Stomach (tissue), 9 donors: ENCODE results near the gene SMPD2. TPM values are rescaled to one million over a fixed set of nuclear protein-coding genes. Genes with fewer than 3 reads are reported as not detected.

Experiments used
- DNase-seq, 2 donors: peaks; one replicate each; pipeline versions ENCODE4 v3.0.0 to v3.0.0-alpha.2; 2013 to 2019
- H3K27ac ChIP-seq, 5 donors: fragments of 200-600 bp in 4 of 5; sonication (generic) in 4 of 5; one replicate each; pipeline ENCODE4 v1.5.1; 2013 to 2019; ENCODE audit warnings: mild to moderate bottlenecking in 1 of 5, moderate library complexity in 1 of 5
- H3K27me3 ChIP-seq, 3 donors: fragments of 200-600 bp; sonication (generic); one replicate each; pipeline ENCODE4 v1.5.1; 2017 to 2019; ENCODE audit warnings: mixed run types in 1 of 3
- H3K36me3 ChIP-seq, 4 donors: fragments of 200-600 bp; sonication (generic); 1 replicate in 3 of 4; 2 replicates in 1 of 4; pipeline ENCODE4 v1.5.1; 2016 to 2019
- H3K4me1 ChIP-seq, 4 donors: fragments of 200-600 bp; sonication (generic); one replicate each; pipeline ENCODE4 v1.5.1; 2016 to 2019
- H3K4me3 ChIP-seq, 4 donors: fragments of 200-600 bp; sonication (generic) in 3 of 4; one replicate each; pipeline ENCODE4 v1.5.1; 2016 to 2019; ENCODE audit warnings: mild to moderate bottlenecking in 1 of 4
- H3K9me3 ChIP-seq, 4 donors: fragments of 200-600 bp; sonication (generic); one replicate each; pipeline ENCODE4 v1.5.1; 2016 to 2019
- CTCF ChIP-seq, 7 experiments: fragments of 450-650 bp in 4 of 7; fragments of 200-600 bp in 3 of 7; sonication (generic) in 3 of 7; IDR thresholded peaks; one replicate each; pipeline ENCODE4 v1.5.1; 2016 to 2019; ENCODE audit warnings: antibody characterized with exemption in 7 of 7, control low read depth in 2 of 7, mild to moderate bottlenecking in 1 of 7
- EP300 ChIP-seq: sonication (generic); formaldehyde crosslinking; IDR thresholded peaks from one replicate; pipeline ENCODE4 v1.6.1; 2017; ENCODE audit warnings: antibody characterized with exemption
- POLR2A ChIP-seq, 4 donors: fragments of 450-650 bp; IDR thresholded peaks; one replicate each; pipeline ENCODE4 v1.6.1; 2016; ENCODE audit warnings: antibody characterized with exemption in 4 of 4, control low read depth in 2 of 4, mild to moderate bottlenecking in 1 of 4, moderate library complexity in 1 of 4
- POLR2AphosphoS5 ChIP-seq, 3 donors: sonication (generic); formaldehyde crosslinking; IDR thresholded peaks; one replicate each; pipeline ENCODE4 v1.6.1; 2016; ENCODE audit warnings: antibody characterized with exemption in 3 of 3
- WGBS, 5 donors: extraction: QIAGEN DNeasy Blood & Tissue Kit in 3 of 5; methylation state at CpG; one replicate each; pipeline versions ENCODE4 v1.1.5 to v1.1.7; 2013 to 2018; 5-methylcytosine and 5-hydroxymethylcytosine counted together
- intact Hi-C: fragments of 100-400 bp; cut with DNase I; formaldehyde crosslinking; loops from one replicate; pipeline ENCODE4 v1.15.1; 2023; ENCODE audit warnings: low total_unique reads
- polyA plus RNA-seq, 3 donors: library from polyadenylated mRNA; stranded (reverse); fragments of 200-250 nt; gene quantifications; one replicate each; pipeline ENCODE4 v1.2.3, GENCODE V29; 2013
- total RNA-seq, 5 donors: library from RNA; depleted of rRNA; stranded (reverse); fragments of >200 nt; gene quantifications; one replicate each; pipeline versions ENCODE4 v1.1.0 to v1.2.3, GENCODE V29; 2014 to 2016
- donor health status: healthy with polysubstance abuse.
- donor health status: Bipolar disorder and iron deficiency.
- donor health status: healthy.

The SMPD2 gene
- total and polyA plus RNA-seq, 8 donors: 10.7 to 80.5 (median 17.4) TPM

GRCh38 chr6:109448615-109449014 is 8.1 kb downstream of the SMPD2 start:
- H3K27ac ChIP-seq: no peak overlapping the region
- peaks cover 0 to 11% (median 1%) of the 10 kb centered on the region in 4 donors for H3K4me1 ChIP-seq
- no peak for DNase-seq
- peaks cover 44 to 71% (median 53%) of the 10 kb centered on the region in 4 donors for H3K36me3 ChIP-seq
- no peak overlapping the region for H3K4me3 ChIP-seq
- H3K27me3 ChIP-seq: no peaks in the 10 kb centered on the region
- no peaks in the 10 kb centered on the region for H3K9me3 ChIP-seq
- WGBS, 5 donors: 68 to 82% (median 76%) methylated on average over 1 to 7 of the region's 7 CpGs
- no peak for TF ChIP-seq POLR2AphosphoS5 (IDR thresholded peaks at IDR 0.05)
- no peak for TF ChIP-seq POLR2A (IDR thresholded peaks at IDR 0.05)
- TF ChIP-seq EP300: no peak
- TF ChIP-seq CTCF (IDR thresholded peaks at IDR 0.05): no peak
- intact Hi-C loops: no loop called here

GRCh38 chr6:109449064-109449794 is 8.7 kb downstream of the SMPD2 start:
- Histone ChIP-seq H3K27ac (no peak overlapping the region), H3K27me3 (no peaks in the 10 kb centered on the region), H3K4me3 (no peak overlapping the region), H3K36me3 (peaks cover 40 to 67% (median 47%) of the 10 kb centered on the region in 4 donors), H3K4me1 (peaks cover 1 to 17% (median 6%) of the 10 kb centered on the region in 4 donors), H3K9me3 (no peaks in the 10 kb centered on the region)
- WGBS, 5 donors: 81 to 86% (median 86%) methylated on average over 18 to 19 of the region's 19 CpGs
- intact Hi-C loops: no loop called here
- no peak for TF ChIP-seq CTCF (IDR thresholded peaks at IDR 0.05)
- no peak for TF ChIP-seq POLR2AphosphoS5 (IDR thresholded peaks at IDR 0.05)
- TF ChIP-seq EP300: no peak
- no peak for TF ChIP-seq POLR2A (IDR thresholded peaks at IDR 0.05)
- DNase-seq: peak in 1 of 2 donors; percentile 24

GRCh38 chr6:109449795-109450673 is 9.5 kb downstream of the SMPD2 start:
- H3K4me3 ChIP-seq: no peak overlapping the region
- H3K4me1 ChIP-seq: peaks cover 9 to 25% (median 14%) of the 10 kb centered on the region in 4 donors
- H3K36me3 ChIP-seq: peaks cover 32 to 59% (median 39%) of the 10 kb centered on the region in 4 donors
- 77 to 84% (median 79%) methylated on average over 9 to 16 of the region's 16 CpGs for WGBS, 5 donors
- H3K27me3 ChIP-seq: no peaks in the 10 kb centered on the region
- no peak for TF ChIP-seq CTCF (IDR thresholded peaks at IDR 0.05)
- intact Hi-C loops: no loop called here
- no peak overlapping the region for H3K27ac ChIP-seq
- no peaks in the 10 kb centered on the region for H3K9me3 ChIP-seq
- peak in 1 of 2 donors; percentile 44 for DNase-seq

- Histone ChIP-seq H3K4me3 (no peak overlapping the region), H3K36me3 (peaks cover 24 to 51% (median 31%) of the 10 kb centered on the region in 4 donors), H3K27ac (no peak overlapping the region), H3K9me3 (no peaks in the 10 kb centered on the region), H3K27me3 (no peaks in the 10 kb centered on the region), H3K4me1 (peaks cover 12 to 28% (median 16%) of the 10 kb centered on the region in 4 donors)
- no peak for DNase-seq
- WGBS, 5 donors: 72 to 85% (median 75%) methylated on average over 3 of the region's 3 CpGs
- no peak for TF ChIP-seq POLR2AphosphoS5 (IDR thresholded peaks at IDR 0.05)
- TF ChIP-seq EP300: no peak
- TF ChIP-seq POLR2A (IDR thresholded peaks at IDR 0.05): no peak
- TF ChIP-seq CTCF (IDR thresholded peaks at IDR 0.05): no peak
- intact Hi-C loops: no loop called here
Observed at GRCh38 chr6:109450801-109451200, 10.3 kb downstream of the SMPD2 start.
